ENCODE measurements around the gene IPMK.
"Not testable (repeated sequence)": the region's sequence is repeated elsewhere in the genome, so short reads cannot be mapped to it uniquely, and the experiment has no call there.

Gene IPMK

DNA sequence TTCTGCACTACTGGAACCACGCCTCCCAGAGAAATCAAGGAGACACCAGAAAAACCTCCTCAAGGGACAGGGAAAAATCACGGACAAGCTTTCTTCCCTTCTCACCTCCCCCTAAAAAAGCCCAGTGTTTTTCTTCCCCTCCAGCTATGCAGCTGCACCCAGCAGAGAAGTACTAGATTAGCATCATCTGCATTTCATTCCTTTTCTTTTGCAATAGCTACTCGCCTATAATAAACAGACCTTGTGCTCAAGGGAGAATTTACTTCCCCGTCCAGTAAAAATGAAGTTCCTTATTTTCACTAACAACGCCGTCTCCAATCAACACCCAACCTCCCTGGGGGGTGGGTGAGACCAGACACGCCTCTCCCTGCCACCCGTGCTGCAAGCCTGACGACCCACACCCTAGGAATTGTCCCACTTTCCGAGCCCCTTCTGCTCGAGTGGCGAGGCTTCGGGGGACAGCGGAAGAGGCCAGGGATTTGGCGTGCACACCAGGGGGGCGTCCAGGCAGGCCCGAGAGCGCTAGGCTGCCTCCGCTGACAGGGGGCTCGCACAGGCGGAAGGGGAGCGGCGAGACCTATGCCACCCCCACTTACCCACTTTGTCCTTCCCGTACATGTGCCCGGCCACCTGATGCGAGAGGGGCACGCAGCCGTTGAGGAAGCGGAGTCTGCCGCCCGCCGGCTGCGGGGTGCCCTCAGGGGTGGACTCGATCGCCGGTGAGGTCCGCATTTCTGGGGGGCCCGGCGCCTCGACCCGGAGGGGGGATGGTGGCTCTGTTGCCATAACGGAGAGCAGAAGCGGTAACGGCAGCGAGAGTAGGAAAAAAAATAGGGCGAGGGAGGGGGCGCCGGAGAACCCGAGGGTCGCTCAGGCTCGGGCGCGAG lies 625 bp downstream of the IPMK start:
- no peak for DNase-seq

DNA sequence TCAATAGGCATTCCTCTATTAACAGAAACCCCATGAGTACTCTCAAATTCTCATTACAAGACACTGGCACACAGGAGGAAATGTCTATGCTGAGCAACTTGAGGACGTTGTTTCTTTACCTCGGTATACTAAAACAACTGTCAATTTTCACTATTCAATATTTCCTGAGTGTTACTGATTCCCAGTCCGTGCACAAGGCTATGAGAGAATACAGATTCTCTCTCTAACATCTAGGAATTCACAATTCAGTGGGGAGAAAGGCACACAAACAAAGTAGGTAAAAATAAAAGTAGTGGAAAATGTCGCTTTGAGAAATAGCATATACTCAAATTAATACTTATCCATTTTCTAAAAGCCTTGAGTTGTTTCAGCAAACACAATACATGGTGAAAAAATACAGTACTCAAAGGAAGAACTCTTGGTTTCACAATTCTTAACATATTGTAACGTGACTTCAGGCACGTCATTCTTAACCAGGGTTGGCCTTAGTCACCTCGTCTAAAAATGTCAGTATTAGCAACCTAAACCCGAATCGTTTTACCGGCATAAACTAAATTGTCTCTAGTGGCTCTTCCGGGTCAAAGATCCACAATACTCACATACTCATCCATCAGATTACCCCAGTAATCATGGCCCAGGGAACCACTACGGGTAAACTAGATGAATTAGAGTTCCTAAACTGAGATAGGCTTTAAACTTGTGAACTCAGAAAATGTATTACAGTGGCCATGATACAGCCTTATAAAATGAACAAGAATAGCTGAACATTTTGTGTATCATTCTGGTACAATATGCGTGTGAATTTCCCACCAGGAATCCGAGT lies 1.5 kb downstream of the IPMK start:
- no peak for DNase-seq

DNA sequence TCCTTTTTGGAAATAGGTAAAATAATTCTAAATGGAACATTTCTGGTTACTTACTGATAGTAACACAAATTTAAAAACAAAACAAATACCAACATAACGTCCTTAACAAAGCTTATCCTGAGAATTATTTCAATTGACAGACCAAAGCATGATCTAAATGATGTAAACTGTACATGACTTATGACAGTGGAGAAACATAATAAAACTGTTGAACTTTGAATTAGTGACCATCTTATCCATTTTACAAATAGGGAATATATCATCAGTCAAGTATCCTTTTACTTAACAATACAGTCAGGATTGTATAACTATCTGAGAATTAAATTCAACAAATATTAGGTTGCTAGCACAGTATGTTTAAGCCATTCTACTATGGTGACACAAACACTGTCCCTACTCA lies 2.4 kb downstream of the IPMK start:
- no peak for DNase-seq

DNA sequence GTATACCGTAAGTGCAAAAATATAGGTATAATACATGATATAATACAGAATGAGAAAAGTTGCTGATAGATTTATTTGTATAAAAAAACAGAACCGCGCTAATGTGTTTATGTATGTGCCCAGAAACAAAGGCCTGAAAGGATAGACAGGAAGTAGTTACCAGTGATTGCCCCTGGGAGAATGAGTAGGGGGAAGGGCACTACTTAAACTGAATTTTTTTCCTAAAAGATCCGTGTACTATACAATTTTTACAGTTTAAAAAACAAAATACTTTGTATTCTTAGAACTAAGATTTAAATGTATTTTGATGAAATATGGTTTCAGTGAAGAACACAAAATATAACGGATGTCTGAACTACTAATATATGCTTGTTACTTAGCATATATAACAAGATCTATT lies 2.9 kb downstream of the IPMK start:
- no peak for DNase-seq

DNA sequence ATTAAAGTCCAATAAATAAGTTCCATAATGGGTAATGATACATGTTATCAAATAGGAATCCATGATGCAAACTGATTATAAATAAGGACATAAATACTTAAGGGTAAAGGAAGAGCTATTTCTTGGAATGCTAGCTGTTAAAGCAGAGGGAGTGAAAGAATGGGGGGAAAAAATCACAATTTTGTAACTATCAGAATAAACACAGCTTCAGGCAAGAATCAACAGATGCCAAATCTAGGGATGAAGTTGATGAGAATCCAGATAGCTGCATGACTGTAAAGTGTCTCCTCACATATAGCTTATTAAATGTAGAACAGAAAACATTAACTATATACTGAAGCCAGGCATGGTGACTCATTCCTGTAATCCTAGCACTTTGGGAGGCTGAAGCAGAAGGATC lies 4.9 kb downstream of the IPMK start:
- no peak for DNase-seq

DNA sequence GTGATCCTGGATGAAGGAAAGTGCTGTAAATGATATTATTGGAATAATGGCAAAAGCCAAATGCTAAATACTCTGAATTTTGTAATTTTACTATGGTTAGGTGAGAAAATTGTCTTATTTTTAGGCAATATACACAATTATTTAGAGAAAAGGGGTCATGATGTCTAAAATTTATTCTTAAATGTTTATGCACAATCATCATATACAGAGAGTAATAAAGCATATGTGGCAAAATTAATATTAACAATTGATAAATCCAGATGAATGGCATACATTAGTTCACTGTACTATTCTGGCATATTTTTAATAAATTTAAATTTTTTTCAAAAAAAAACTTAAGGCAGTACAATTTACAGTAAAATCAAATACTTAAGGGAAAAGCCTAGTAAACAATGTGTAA lies 7.4 kb downstream of the IPMK start:
- no peak for DNase-seq

DNA sequence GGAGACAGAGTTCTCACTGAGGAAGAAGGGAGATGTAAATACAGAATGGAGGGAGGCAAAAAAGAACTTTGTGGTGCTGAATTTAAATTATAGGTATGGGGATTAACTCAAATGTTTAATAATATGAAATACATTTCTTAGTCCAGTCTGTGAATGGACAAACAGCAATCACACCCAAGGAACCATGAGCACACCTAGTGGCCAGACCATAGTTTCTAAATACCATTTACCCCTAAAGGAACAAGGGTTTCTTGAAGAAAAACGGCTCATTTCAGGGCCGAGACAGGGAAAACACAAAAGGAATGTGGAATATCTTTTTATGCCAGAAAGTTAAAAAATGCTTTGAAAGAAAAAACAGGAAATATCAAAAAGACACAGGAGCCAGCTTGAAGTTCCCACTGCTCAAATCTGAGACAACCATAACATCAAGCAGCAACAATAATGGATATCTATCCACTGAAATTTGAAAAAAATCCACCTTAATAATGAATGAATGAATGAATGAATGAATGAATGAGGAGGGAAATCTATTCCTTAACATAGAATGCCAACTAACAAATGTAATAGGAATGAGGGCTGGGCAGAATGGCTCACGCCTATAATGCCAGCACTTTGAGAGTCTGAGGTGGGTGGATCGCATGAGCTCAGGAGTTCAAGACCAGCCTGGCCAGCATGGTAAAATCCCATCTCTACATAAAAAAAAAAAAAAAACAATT lies 8.6 kb downstream of the IPMK start:
- DNase-seq = no peak

DNA sequence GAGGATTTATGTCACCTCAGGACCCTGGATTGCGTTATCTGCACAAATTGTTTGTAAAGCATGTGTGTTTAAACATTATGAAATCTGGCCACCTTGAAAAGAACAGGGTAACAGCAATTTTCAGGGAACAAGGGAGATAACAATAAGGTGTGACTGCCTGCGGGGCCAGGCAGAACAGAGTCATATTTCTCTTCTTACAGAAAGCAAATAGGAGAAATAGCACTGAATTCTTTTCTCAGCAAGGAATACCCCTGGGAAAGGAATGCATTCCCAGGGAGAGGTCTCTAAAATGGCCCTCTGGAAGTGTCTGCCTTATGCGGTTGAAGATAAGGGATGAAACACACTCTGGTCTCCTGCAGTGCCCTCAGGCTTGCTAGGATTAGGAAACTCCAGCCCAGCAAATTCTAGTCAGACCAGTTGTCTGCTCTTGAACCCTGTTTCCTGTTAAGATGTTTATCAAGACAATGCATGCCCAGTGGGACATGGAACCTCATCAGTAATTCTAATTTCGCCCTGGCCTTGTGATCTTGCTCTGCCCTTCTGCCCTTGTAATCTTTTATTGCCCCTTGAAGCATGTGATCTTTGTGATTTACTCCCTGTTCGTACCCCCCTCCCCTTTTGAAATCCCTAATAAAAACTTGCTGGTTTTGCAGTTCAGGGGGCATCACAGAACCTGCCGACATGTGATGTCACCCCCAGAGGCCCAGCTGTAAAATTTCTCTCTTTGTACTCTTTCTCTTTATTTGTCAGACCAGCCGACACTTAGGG lies 11.5 kb downstream of the IPMK start:
- DNase-seq = not testable (repeated sequence)

DNA sequence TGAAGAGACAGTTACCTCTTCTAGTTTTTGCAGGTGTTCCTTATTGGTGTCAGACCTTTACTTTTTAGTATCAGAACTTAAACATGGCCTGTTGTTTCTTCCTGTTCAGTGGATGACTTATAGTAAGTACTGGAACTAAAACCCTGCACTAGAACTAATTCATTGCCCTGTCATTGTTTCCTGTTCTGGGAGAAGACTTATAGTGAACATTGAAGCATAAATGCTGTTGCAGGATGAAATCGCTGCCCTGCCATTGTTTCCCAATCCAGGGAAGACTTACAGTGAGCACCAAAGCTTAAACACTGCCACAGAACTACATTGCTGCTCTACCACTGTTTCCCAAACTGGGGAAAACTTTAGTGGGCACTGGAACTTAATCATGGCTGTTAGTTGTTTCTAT lies 13.1 kb downstream of the IPMK start:
- DNase-seq = no peak

DNA sequence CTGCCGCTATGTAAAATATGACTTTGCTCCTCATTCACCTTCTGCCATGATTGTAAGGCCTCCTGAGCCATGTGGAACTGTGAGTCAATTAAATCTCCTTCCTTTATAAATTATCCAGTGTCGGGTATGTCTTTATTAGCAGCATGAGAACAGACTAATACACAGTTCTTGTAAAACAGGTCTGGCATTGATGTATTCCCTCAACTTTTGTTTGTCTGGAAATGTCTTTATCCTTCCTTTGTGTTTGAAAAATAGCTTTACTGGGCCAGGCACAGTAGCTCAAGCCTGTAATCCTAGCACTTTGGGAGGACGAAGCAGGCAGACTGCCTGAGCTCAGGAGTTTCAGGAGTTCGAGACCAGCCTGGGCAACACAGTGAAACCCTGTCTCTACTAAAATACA lies 14.5 kb downstream of the IPMK start:
- DNase-seq = no peak

DNA sequence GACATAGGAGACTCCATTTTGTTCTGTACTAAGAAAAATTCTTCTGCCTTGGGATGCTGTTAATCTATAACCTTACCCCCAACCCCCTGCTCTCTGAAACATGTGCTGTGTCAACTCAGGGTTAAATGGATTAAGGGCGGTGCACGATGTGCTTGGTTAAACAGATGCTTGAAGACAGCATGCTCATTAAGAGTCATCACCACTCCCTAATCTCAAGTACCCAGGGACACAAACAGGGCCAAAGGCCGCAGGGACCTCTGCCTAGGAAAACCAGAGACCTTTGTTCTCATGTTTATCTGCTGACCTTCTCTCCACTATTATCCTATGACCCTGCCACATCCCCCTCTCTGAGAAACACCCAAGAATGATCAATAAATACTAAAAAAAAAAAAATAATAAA lies 23.0 kb downstream of the IPMK start:
- not testable (repeated sequence) for DNase-seq

DNA sequence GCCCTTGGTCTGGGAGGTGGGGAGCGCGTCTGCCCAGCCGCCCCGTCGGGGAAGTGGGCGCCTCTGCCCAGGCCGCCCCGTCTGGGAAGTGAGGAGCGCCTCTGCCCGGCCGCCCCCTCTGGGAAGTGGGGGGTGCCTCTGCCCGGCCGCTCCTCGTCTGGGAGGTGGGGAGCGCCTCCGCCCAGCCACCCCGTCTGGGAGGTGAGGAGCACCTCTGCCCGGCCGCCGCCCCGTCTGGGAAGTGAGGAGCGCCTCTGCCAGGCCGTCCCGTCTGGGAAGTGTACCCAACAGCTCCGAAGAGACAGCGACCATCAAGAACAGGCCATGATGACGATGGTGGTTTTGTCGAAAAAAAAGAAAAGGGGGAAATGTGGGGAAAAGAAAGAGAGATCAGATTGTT lies 23.5 kb downstream of the IPMK start:
- not testable (repeated sequence) for DNase-seq

DNA sequence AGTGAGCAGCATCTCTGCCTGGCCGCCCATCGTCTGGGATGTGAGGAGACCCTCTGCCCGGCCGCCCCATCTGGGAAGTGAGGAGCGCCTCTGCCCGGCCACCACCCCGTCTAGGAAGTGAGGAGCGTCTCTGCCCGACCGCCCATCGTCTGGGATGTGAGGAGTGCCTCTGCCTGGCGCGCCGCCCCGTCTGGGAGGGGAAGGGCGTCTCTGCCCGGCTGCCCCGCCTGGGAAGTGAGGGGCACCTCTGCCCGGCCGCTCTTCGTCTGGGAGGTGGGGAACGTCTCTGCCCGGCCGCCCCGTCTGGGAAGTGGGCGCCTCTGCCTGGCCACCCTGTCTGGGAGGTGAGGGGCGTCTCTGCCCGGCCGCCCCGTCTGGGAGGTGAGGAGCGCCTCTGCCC lies 23.9 kb downstream of the IPMK start:
- not testable (repeated sequence) for DNase-seq

DNA sequence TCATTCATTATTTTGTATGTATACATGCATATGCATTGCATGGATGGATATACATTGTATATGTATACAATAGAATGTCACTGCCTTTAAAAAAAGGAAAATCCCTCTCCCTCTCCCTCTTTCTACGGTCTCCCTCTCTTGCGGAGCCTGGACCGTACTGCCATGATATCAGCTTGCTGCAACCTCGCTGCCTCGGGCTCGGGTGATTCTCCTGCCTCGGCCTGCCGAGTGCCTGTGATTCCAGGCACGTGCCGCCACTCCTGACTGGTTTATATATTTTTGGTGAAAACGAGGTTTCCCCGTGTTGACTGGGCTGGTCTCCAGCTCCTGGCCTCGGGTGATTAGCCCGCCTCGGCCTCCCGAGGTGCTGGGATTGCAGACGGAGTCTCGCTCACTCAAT lies 24.4 kb downstream of the IPMK start:
- no peak for DNase-seq

DNA sequence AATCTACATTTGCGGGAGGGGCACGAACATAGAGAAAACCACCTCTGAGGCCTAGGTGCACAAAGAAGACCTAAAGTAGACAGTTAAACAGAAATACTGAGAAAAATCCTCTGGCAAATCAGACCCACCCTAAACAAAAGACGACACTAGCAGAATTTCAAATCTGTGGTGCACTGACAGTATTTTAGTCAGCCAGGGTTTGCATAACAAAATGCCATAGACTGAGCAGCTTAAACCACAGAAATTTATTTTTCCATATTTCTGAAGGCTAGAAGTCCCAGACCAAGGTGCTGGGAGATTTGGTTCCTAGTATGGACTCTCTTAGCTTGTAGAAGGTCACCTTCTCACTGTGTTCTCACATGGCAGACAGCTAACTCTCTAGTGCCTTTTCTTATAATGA lies 26.3 kb downstream of the IPMK start:
- no peak for DNase-seq

DNA sequence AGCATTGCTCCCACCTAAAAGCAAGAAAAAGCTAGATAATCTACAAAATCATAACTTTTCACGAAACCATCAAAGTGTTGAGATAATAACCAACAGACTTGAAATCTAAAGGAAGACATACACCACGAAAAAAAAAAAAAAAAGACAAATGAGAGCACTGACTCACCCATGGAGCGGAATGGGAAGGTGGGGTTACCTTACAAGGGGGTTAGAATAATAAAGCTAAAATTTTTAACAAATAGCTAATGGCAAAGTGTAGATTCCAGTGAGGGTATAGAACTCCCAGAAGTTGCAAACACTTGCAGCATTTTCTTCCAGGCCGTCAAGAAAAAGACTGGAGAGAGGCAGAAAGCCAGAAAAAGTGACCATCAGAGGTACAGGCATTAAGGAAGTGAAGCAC lies 27.2 kb downstream of the IPMK start:
- DNase-seq = no peak

DNA sequence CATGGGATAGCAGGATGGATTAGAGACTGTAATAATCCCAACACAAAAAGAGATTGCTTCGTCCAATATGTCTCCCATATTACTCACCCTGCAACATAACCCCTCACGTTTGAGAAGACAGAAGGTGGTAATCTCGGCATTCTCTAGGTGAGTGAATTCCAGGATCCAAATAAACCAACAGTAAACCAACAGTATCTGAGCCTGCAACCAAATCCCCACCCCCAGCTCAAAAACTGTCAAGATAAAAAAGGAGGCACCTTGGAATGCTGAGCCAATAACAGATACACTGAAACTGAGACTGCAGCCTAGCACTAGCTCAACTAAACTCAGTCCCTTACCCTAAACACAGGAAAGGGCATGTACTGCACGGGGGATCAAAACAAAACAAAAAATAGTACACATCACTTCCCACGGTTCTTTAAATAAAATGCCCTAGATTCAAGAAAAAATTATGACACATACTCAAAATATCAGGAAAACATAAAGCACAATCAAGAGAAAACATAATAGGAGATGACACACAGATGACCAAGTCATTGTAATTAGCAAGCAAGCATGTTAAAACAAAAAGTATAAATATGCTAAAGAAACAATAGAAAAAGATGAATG lies 28.0 kb downstream of the IPMK start:
- no peak for DNase-seq

DNA sequence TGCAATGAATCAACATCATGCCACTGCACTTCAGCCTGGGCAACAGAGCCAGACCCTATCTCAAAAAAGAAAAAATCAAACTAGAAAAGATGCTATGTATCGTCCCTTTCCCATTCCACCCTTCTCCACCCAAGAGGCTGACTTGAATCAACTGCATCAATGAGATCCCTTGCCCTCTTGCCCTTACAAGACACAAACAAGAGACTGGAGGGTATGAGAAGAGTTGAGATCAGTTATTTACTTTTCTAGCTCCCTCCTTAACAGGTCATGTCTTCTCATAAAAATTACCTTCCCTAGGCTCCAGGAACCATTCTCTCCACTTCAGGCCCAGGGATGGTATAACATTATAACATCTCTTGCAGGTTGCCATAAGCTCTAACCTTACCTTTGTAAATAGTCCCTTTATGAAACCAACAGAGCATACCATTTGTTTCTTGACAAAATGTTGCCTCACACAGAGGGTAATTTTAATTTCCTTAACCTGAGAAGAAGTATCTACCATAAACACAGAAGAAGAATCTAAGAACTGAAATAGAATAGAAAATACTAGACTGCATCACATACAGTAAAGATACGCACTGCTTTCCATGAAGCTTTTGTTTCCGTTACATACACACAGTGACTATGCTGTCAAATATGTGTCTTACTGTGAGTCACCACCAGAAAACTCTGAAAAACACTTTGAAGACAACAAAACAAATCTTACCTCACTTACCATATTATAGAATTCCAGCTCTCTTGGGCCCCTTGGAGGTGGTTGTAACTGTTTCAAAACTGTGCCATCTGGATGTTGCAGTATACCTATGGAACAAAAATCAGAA lies 30.5 kb downstream of the IPMK start:
- DNase-seq = no peak

DNA sequence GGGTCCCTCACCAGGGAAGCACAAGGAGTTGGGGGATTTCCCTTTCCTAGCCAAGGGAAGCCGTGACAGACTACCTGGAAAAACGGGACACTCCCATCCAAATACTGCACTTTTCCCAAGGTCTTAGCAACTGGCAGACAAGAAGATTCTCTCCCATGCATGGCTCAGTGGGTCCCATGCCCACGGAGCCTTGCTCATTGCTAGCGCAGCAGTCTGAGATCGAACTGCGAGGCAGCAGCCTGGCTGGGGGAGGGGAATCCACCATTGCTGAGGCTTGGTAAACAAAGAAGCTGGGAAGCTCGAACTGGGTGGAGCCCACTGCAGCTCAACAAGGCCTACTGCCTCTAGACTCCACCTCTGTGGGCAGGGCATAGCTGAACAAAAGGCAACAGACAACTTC lies 37.8 kb downstream of the IPMK start:
- DNase-seq = not testable (repeated sequence)

DNA sequence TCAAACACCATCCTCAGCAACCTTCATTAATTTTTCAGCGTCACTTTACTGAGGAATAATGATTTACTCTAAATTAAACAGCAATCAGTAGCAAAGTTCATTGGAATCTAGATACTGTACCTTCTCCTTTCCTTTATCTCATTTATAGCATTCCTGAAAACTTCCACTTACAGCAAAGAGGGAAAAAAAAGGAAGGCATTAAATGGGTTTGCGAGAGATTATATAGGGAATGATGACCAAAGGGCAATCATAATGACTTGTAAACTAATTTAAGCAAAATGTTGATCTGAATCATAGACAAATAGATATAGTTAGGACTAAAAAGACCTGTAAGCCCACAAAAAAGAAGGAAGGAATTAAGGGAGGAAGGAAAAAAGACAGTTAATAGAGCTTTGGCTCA lies 42.0 kb downstream of the IPMK start:
- DNase-seq = no peak

DNA sequence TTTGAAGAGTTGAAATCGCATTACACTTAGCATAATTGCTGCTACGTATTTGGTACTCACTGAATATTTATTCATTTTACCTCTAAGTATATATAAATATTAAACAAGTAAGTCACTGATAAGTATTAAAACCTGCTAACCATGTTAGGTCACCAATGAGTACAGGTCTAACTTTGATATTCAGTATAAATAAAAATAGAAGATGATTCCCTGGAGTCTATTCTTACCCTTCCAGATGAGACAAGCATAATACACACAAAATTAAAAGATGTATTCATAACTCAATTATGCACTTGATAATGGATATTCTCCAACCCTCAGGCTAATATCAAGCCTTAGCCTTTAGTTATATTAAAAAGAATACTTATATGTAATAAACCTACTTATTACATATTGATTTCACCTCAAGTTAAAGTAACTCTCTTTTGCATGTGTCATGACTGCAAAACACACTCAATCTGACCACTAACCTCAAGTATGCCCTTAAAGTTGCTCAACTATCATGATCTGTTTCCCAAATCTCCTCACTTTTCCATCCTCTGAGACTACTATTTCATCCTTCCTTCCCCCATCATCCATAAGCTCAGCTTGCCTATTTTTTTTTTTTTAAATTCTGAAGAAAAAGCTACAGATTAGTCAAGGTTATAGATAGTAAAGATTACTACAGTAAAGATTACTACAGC lies 46.8 kb downstream of the IPMK start:
- no peak for DNase-seq

Data from NCI-H1436 (cell line).